Central memory CD4-positive, alpha-beta T cell (primary cell): ENCODE data around the gene CLEC3B.

Experiments used
- DNase-seq: peaks from one replicate; pipeline ENCODE4 v3.0.0; 2022

Gene CLEC3B

GRCh38 chr3:45003859-45004258 lies 22.2 kb upstream of the CLEC3B start:
- DNase-seq: no peak

- no peak for DNase-seq
These were observed 19.0 kb upstream of the CLEC3B start for GRCh38 chr3:45007091-45007490.

- DNase-seq: no peak
These were observed 18.0 kb upstream of the CLEC3B start for GRCh38 chr3:45008117-45008516.

GRCh38 chr3:45009868-45010267 lies 16.2 kb upstream of the CLEC3B start:
- DNase-seq: no peak

- no peak for DNase-seq
These were observed 15.2 kb upstream of the CLEC3B start for GRCh38 chr3:45010811-45011333.

GRCh38 chr3:45011756-45012508 lies 14.2 kb upstream of the CLEC3B start:
- DNase-seq: no peak

GRCh38 chr3:45012577-45012976 lies 13.5 kb upstream of the CLEC3B start:
- DNase-seq: no peak

- no peak for DNase-seq
These were observed 9.2 kb upstream of the CLEC3B start for GRCh38 chr3:45016916-45017315.

GRCh38 chr3:45017821-45018220 lies 8.3 kb upstream of the CLEC3B start:
- no peak for DNase-seq

GRCh38 chr3:45020534-45020933 lies 5.6 kb upstream of the CLEC3B start:
- DNase-seq: peak; percentile 56

- no peak for DNase-seq
These were observed 4.4 kb upstream of the CLEC3B start for GRCh38 chr3:45021524-45022297.

GRCh38 chr3:45023675-45024074 lies 2.4 kb upstream of the CLEC3B start:
- no peak for DNase-seq

- no peak for DNase-seq
These were observed 1.4 kb upstream of the CLEC3B start for GRCh38 chr3:45024542-45025255.

- DNase-seq: no peak
These were observed 854 bp downstream of the CLEC3B start for GRCh38 chr3:45026957-45027356.

GRCh38 chr3:45027441-45027840 lies 1.3 kb downstream of the CLEC3B start:
- no peak for DNase-seq

GRCh38 chr3:45029216-45029615 lies 3.1 kb downstream of the CLEC3B start:
- DNase-seq: no peak

GRCh38 chr3:45029661-45030060 lies 3.6 kb downstream of the CLEC3B start:
- DNase-seq: no peak

GRCh38 chr3:45031531-45031930 lies 5.4 kb downstream of the CLEC3B start:
- no peak for DNase-seq

GRCh38 chr3:45032113-45032512 lies 6.0 kb downstream of the CLEC3B start:
- no peak for DNase-seq

- no peak for DNase-seq
These were observed 7.7 kb downstream of the CLEC3B start for GRCh38 chr3:45033791-45034190.

GRCh38 chr3:45034612-45035252 lies 8.6 kb downstream of the CLEC3B start:
- no peak for DNase-seq

GRCh38 chr3:45035441-45036301 lies 9.6 kb downstream of the CLEC3B start:
- DNase-seq: no peak
